Mucosa of descending colon (tissue), 3 donors: ENCODE results near the gene DGKB. TPM values are rescaled to one million over a fixed set of nuclear protein-coding genes. Genes with fewer than 3 reads are reported as not detected.

Source experiments
- ATAC-seq: fragments of 200-7000 bp; cut with Tn5 transposase; one replicate; pipeline ENCODE4 v1.9.1; 2020; ENCODE audit warnings: mild to moderate bottlenecking, moderate library complexity
- DNase-seq, 3 donors: peaks; one replicate each; pipeline ENCODE4 v3.0.0-alpha.2; 2020
- H3K36me3 ChIP-seq: fragments of 200-600 bp; one replicate; pipeline ENCODE4 v1.8.0; 2021; ENCODE audit warnings: low read depth, mild to moderate bottlenecking
- H3K4me1 ChIP-seq: fragments of 200-600 bp; one replicate; pipeline ENCODE4 v1.8.0; 2021; ENCODE audit warnings: low read depth, mild to moderate bottlenecking
- H3K4me3 ChIP-seq: fragments of 200-600 bp; one replicate; pipeline ENCODE4 v1.8.0; 2021; ENCODE audit warnings: mild to moderate bottlenecking
- H3K9me3 ChIP-seq: fragments of 200-600 bp; one replicate; pipeline ENCODE4 v1.8.0; 2021; ENCODE audit warnings: mild to moderate bottlenecking
- CTCF ChIP-seq: fragments of 200-600 bp; IDR thresholded peaks from one replicate; pipeline ENCODE4 v1.8.0; 2022; ENCODE audit warnings: antibody characterized with exemption, mild to moderate bottlenecking
- intact Hi-C, 2 donors: fragments of 100-400 bp; cut with DNase I in 1 of 2; cut with micrococcal nuclease in 1 of 2; formaldehyde crosslinking; loops; one replicate each; pipeline versions ENCODE4 v1.11.0 to v1.11.1; 2022; cut with DNase I, micrococcal nuclease
- total RNA-seq, 3 donors: library from RNA; stranded (reverse); fragmentation: NEBNext Ultra II Directional in 2 of 3; extraction: Animal tissue kit (Norgen Biotek cat#: 25700) in 2 of 3; gene quantifications; one replicate each; pipeline versions ENCODE4 v1.2.1 to v1.2.4, GENCODE V29; 2021 to 2023
- donor health status: DM: no; HTN: no; CAD: no; lungs with moderate emphysema.
- donor health status: DM: no; HTN: no; CAD: no.
- donor health status: DM: no; HTN: yes; CAD: no.

The DGKB gene
- total RNA-seq, 3 donors from 2014 or later: 0.19 to 5.6 (median 0.78) TPM

- ATAC-seq (no peak), DNase-seq (no peak)
- Histone ChIP-seq H3K4me1 (no peaks in the 10 kb centered on the region), H3K9me3 (no peaks in the 10 kb centered on the region), H3K4me3 (no peak overlapping the region), H3K36me3 (no peaks in the 10 kb centered on the region)
- intact Hi-C loops: no loop called here
- no peak for TF ChIP-seq CTCF
Measured at GRCh38 chr7:14510268-14510667, 392.3 kb downstream of the DGKB start.

- intact Hi-C loops: no loop called here
- Histone ChIP-seq H3K9me3 (no peaks in the 10 kb centered on the region), H3K4me1 (no peaks in the 10 kb centered on the region), H3K36me3 (no peaks in the 10 kb centered on the region), H3K4me3 (no peak overlapping the region)
- ATAC-seq: no peak
- no peak for DNase-seq
- TF ChIP-seq CTCF: no peak
Measured at GRCh38 chr7:14507617-14508016, 394.9 kb downstream of the DGKB start.

- Histone ChIP-seq H3K4me3 (no peak overlapping the region), H3K4me1 (no peaks in the 10 kb centered on the region), H3K36me3 (no peaks in the 10 kb centered on the region), H3K9me3 (no peaks in the 10 kb centered on the region)
- ATAC-seq (no peak), DNase-seq (no peak)
- intact Hi-C loops: no loop called here
- no peak for TF ChIP-seq CTCF
Measured at GRCh38 chr7:14505906-14506305, 396.6 kb downstream of the DGKB start.

GRCh38 chr7:14504134-14504533 is 398.4 kb downstream of the DGKB start:
- Histone ChIP-seq H3K4me1 (no peaks in the 10 kb centered on the region), H3K36me3 (no peaks in the 10 kb centered on the region), H3K9me3 (no peaks in the 10 kb centered on the region), H3K4me3 (no peak overlapping the region)
- intact Hi-C loops: no loop called here
- DNase-seq (no peak), ATAC-seq (no peak)
- no peak for TF ChIP-seq CTCF

GRCh38 chr7:14503623-14504022 is 398.9 kb downstream of the DGKB start:
- Histone ChIP-seq H3K9me3 (no peaks in the 10 kb centered on the region), H3K4me3 (no peak overlapping the region), H3K4me1 (no peaks in the 10 kb centered on the region), H3K36me3 (no peaks in the 10 kb centered on the region)
- ATAC-seq (no peak), DNase-seq (no peak)
- no peak for TF ChIP-seq CTCF
- intact Hi-C loops: no loop called here

- H3K4me1 ChIP-seq: no peaks in the 10 kb centered on the region
- no peaks in the 10 kb centered on the region for H3K36me3 ChIP-seq
- no peak for DNase-seq
- TF ChIP-seq CTCF: no peak
- H3K4me3 ChIP-seq: no peak overlapping the region
- no peak for ATAC-seq
- intact Hi-C loops: no loop called here
- no peaks in the 10 kb centered on the region for H3K9me3 ChIP-seq
Measured at GRCh38 chr7:14501436-14501835, 401.1 kb downstream of the DGKB start.
